HEK293 (cell line): ENCODE results near the gene POP7.

ENCODE experiments used
- CTCF ChIA-PET: fragments of 350-600 bp; formaldehyde crosslinking; extraction: SDS; loops from one replicate; lab custom pipeline; 2021; ENCODE audit warnings: antibody characterized with exemption; lab: Yijun Ruan, JAX
- POLR2A ChIA-PET: fragments of 300-600 bp; formaldehyde crosslinking; extraction: SDS; loops from one replicate; lab custom pipeline; 2020; ENCODE audit warnings: antibody characterized with exemption, inconsistent platforms; lab: Yijun Ruan, JAX
- H3K27ac ChIP-seq: fragments of 200-500 bp; sonication (Bioruptor generic); 2 replicates; pipeline ENCODE4 v1.5.1; 2014; ENCODE audit warnings: low read depth, low read length, control low read depth, inconsistent platforms; ENCODE audit errors: extremely low read depth
- H3K36me3 ChIP-seq, 2 experiments: fragments of 200-500 bp in 1 of 2; sonication (Bioruptor generic) in 1 of 2; 1 replicate in 1 of 2; 2 replicates in 1 of 2; pipeline ENCODE4 v1.5.1; 2014 to 2017; ENCODE audit warnings: inconsistent platforms in 2 of 2, low read length in 2 of 2; ENCODE audit not compliant: control insufficient read depth in 2 of 2, insufficient read depth in 1 of 2
- H3K4me1 ChIP-seq: fragments of 200-500 bp; sonication (Bioruptor generic); 2 replicates; pipeline ENCODE4 v1.5.1; 2014; ENCODE audit warnings: mild to moderate bottlenecking, low read length, inconsistent platforms; ENCODE audit not compliant: control insufficient read depth, insufficient read depth
- H3K4me3 ChIP-seq: 2 replicates; pipeline ENCODE4 v1.5.1; 2011; ENCODE audit warnings: low read depth, mild to moderate bottlenecking, control low read depth, low read length, moderate library complexity
- H3K9me3 ChIP-seq: fragments of 200-500 bp; sonication (Bioruptor generic); 2 replicates; pipeline ENCODE4 v1.5.1; 2014; ENCODE audit warnings: low read depth, low read length, inconsistent platforms; ENCODE audit not compliant: control insufficient read depth, insufficient read depth
- BCL11B ChIP-seq: fragments of 450-650 bp; formaldehyde crosslinking; IDR thresholded peaks from 2 replicates; pipeline ENCODE4 v1.5.1; 2016; ENCODE audit warnings: low read depth, missing biosample characterization, missing genetic modification characterization
- KLF10 ChIP-seq: fragments of 450-650 bp; IDR thresholded peaks from 2 replicates; pipeline ENCODE4 v1.5.1; 2018; ENCODE audit warnings: missing biosample characterization, mild to moderate bottlenecking, missing genetic modification characterization
- SALL2 ChIP-seq: fragments of 450-650 bp; formaldehyde crosslinking; IDR thresholded peaks from 2 replicates; pipeline ENCODE4 v1.5.0; 2017; ENCODE audit warnings: missing biosample characterization, mild to moderate bottlenecking, missing genetic modification characterization, borderline replicate concordance
- SP3 ChIP-seq: fragments of 450-650 bp; formaldehyde crosslinking; IDR thresholded peaks from 2 replicates; pipeline ENCODE4 v1.5.1; 2016; ENCODE audit warnings: missing biosample characterization, missing genetic modification characterization
- SP7 ChIP-seq: fragments of 450-650 bp; formaldehyde crosslinking; IDR thresholded peaks from 2 replicates; pipeline ENCODE4 v1.5.1; 2016; ENCODE audit warnings: missing biosample characterization, missing genetic modification characterization
- ZFHX2 ChIP-seq: fragments of 450-650 bp; formaldehyde crosslinking; conservative IDR thresholded peaks from 2 replicates; pipeline ENCODE4 v1.5.1; 2016; ENCODE audit warnings: missing biosample characterization, missing genetic modification characterization
- ZFP3 ChIP-seq: fragments of 450-650 bp; formaldehyde crosslinking; IDR thresholded peaks from 2 replicates; pipeline ENCODE4 v1.5.1; 2016; ENCODE audit warnings: low read depth, missing biosample characterization, missing genetic modification characterization
- ZNF138 ChIP-seq: fragments of 450-650 bp; formaldehyde crosslinking; IDR thresholded peaks from 2 replicates; pipeline ENCODE4 v1.5.1; 2016; ENCODE audit warnings: missing biosample characterization, missing genetic modification characterization, borderline replicate concordance
- ZNF2 ChIP-seq: fragments of 450-650 bp; formaldehyde crosslinking; IDR thresholded peaks from 2 replicates; pipeline ENCODE4 v1.5.1; 2016; ENCODE audit warnings: missing biosample characterization, missing genetic modification characterization
- ZNF362 ChIP-seq: fragments of 450-650 bp; formaldehyde crosslinking; IDR thresholded peaks from 2 replicates; pipeline ENCODE4 v1.5.1; 2016; ENCODE audit warnings: missing biosample characterization, missing genetic modification characterization
- ZNF555 ChIP-seq: fragments of 450-650 bp; formaldehyde crosslinking; conservative IDR thresholded peaks from 2 replicates; pipeline ENCODE4 v1.5.1; 2017; ENCODE audit warnings: missing biosample characterization, mild to moderate bottlenecking, missing genetic modification characterization, inconsistent platforms
- ZNF626 ChIP-seq: fragments of 450-650 bp; sonication (Bioruptor Pico); formaldehyde crosslinking; IDR thresholded peaks from 2 replicates; pipeline ENCODE4 v1.5.1; 2018; ENCODE audit warnings: missing biosample characterization, missing genetic modification characterization, inconsistent platforms
- ZNF645 ChIP-seq: fragments of 450-650 bp; formaldehyde crosslinking; IDR thresholded peaks from 2 replicates; pipeline ENCODE4; 2016; ENCODE audit warnings: missing biosample characterization, missing genetic modification characterization
- ZSCAN23 ChIP-seq: fragments of 450-650 bp; formaldehyde crosslinking; IDR thresholded peaks from 2 replicates; pipeline ENCODE4 v1.5.1; 2016; ENCODE audit warnings: missing biosample characterization, missing genetic modification characterization
- TF ChIP-seq, protein P1 (sequence below): fragments of 450-650 bp; formaldehyde crosslinking; IDR thresholded peaks from 2 replicates; pipeline ENCODE4 v1.5.1; 2016; ENCODE audit warnings: missing biosample characterization, missing genetic modification characterization

The POP7 gene

GRCh38 chr7:100708395-100708794 is 2.5 kb downstream of the POP7 start:
- H3K27ac ChIP-seq, result no peak overlapping the region
- H3K36me3 ChIP-seq, result peaks cover 12 to 15% of the 10 kb centered on the region in 2 experiments; a peak in 2 of 3 replicates
- no peaks in the 10 kb centered on the region for H3K4me1 ChIP-seq
- H3K4me3 ChIP-seq, result no peak overlapping the region
- ChIA-PET CTCF (interaction anchor here (0.7 to 6.8 kb wide), 2 partner anchors 14 to 79 kb away, joined by 3 to 100 read pairs; partner anchors contain the start of gene EPO), POLR2A (interaction anchor here (0.6 kb wide), 1 partner anchor 514 kb away, joined by 3 read pairs; no protein-coding TSS in a partner anchor)
- no peak for TF ChIP-seq ZNF645 (tag by site-specific recombination)
- peak; percentile 80; the same call in 1 of the 2 replicates for TF ChIP-seq ZNF362
- no peak for TF ChIP-seq ZSCAN23 (tag by site-specific recombination)
- H3K9me3 ChIP-seq, result no peaks in the 10 kb centered on the region

GRCh38 chr7:100710452-100710851 is 4.5 kb downstream of the POP7 start:
- Histone ChIP-seq H3K4me1 (no peaks in the 10 kb centered on the region), H3K9me3 (no peaks in the 10 kb centered on the region), H3K27ac (no peak overlapping the region), H3K4me3 (no peak overlapping the region), H3K36me3 (peaks cover 12 to 15% of the 10 kb centered on the region in 2 experiments; a peak in 2 of 3 replicates)
- TF ChIP-seq ZNF2 (tag by site-specific recombination), result no peak
- TF ChIP-seq ZFP3, result peak; percentile 96
- ChIA-PET CTCF (interaction anchor here (0.6 kb wide), 1 partner anchor 21 kb away, joined by 3 read pairs; no protein-coding TSS in a partner anchor), POLR2A (no interaction called here)

DNA sequence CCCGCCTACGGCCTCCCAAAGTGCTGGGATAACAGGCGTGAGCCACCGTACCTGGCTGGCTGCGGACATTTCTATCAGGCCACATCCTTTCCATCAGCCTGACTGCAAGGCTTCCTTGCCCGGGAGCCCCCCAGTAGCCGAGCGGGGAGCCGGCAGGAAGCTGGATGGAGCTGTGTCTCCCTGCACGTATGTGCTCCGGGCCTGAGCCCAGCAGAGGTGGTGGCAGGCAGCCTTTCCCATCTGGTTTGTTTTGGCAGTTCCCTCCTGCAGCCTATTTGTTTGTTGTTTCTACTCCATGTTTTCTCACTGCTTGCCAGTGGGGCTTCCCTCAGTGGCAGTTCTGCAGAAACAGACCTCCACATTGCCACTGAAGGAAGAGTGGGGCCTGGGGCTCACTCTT is 5.4 kb downstream of the POP7 start:
- Histone ChIP-seq H3K27ac (no peak overlapping the region), H3K4me1 (no peaks in the 10 kb centered on the region), H3K4me3 (no peak overlapping the region), H3K9me3 (no peaks in the 10 kb centered on the region), H3K36me3 (peaks cover 12 to 15% of the 10 kb centered on the region in 2 experiments; a peak in 2 of 3 replicates)
- TF ChIP-seq SP7, result no peak
- no peak for TF ChIP-seq SALL2 (tag by site-specific recombination)
- no peak for TF ChIP-seq ZNF555 (tag by site-specific recombination)
- TF ChIP-seq SP3 (tag by site-specific recombination), result no peak
- no peak for TF ChIP-seq ZNF626 (tag by site-specific recombination)
- TF ChIP-seq, protein P1, sequence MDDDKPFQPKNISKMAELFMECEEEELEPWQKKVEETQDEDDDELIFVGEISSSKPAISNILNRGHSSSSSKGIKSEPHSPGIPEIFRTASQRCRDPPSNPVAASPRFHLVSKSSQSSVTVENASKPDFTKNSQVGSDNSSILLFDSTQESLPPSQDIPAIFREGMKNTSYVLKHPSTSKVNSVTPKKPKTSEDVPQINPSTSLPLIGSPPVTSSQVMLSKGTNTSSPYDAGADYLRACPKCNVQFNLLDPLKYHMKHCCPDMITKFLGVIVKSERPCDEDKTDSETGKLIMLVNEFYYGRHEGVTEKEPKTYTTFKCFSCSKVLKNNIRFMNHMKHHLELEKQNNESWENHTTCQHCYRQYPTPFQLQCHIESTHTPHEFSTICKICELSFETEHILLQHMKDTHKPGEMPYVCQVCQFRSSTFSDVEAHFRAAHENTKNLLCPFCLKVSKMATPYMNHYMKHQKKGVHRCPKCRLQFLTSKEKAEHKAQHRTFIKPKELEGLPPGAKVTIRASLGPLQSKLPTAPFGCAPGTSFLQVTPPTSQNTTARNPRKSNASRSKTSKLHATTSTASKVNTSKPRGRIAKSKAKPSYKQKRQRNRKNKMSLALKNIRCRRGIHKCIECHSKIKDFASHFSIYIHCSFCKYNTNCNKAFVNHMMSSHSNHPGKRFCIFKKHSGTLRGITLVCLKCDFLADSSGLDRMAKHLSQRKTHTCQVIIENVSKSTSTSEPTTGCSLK (tag by site-specific recombination), result no peak
- no peak for TF ChIP-seq ZNF138 (tag by site-specific recombination)
- TF ChIP-seq BCL11B, result no peak
- TF ChIP-seq ZFHX2 (tag by site-specific recombination), result no peak
- no peak for TF ChIP-seq KLF10
- POLR2A ChIA-PET, result interaction anchor here (0.6 to 1.1 kb wide), 2 partner anchors 99 to 264 kb away, joined by 3 read pairs; partner anchors contain the start of gene MOSPD3
- CTCF ChIA-PET, result interaction anchor here (0.6 to 1.1 kb wide), 2 partner anchors 14 to 114 kb away, joined by 3 to 4 read pairs; no protein-coding TSS in a partner anchor
